ENCODE measurements around the gene KRT85. TPM values are rescaled to one million over a fixed set of nuclear protein-coding genes. Genes with fewer than 3 reads are reported as not detected.

Gene KRT85
- total RNA-seq, 6 experiments from 2014 or later = not detected

DNA sequence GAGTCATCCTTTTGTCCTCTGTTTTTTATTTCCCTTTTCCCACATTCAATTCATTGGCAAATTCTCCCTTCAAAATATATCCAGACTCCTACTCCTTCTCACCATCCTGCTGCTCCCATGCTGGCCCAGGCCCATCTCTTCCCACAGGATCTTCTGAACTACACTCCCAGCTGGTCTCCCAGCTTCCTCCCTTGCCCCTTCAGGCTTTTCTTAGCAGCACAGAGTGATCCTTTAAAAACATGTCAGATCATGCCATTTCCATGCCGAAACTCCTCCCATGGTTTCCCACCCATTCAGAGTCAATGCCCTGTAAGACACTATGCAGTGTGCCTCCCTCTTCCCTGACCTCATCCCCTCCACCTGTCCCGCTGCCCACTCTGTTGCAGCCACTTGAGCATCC is 20.6 kb upstream of the KRT85 start:
- Mint-ChIP-seq H3K36me3 (ENCODE audit: low read depth) (no peaks in the 10 kb centered on the region), H3K4me1 (ENCODE audit: low read depth) (no peaks in the 10 kb centered on the region), H3K27me3 (ENCODE audit: insufficient read depth) (peaks cover 21% of the 10 kb centered on the region), H3K9me3 (no peaks in the 10 kb centered on the region), H3K4me3 (no peak overlapping the region), H3K27ac (no peak overlapping the region)
- TF ChIP-seq, protein P1, sequence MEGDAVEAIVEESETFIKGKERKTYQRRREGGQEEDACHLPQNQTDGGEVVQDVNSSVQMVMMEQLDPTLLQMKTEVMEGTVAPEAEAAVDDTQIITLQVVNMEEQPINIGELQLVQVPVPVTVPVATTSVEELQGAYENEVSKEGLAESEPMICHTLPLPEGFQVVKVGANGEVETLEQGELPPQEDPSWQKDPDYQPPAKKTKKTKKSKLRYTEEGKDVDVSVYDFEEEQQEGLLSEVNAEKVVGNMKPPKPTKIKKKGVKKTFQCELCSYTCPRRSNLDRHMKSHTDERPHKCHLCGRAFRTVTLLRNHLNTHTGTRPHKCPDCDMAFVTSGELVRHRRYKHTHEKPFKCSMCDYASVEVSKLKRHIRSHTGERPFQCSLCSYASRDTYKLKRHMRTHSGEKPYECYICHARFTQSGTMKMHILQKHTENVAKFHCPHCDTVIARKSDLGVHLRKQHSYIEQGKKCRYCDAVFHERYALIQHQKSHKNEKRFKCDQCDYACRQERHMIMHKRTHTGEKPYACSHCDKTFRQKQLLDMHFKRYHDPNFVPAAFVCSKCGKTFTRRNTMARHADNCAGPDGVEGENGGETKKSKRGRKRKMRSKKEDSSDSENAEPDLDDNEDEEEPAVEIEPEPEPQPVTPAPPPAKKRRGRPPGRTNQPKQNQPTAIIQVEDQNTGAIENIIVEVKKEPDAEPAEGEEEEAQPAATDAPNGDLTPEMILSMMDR (IDR thresholded peaks at IDR 0.05) = no peak
- DNase-seq = no peak

DNA sequence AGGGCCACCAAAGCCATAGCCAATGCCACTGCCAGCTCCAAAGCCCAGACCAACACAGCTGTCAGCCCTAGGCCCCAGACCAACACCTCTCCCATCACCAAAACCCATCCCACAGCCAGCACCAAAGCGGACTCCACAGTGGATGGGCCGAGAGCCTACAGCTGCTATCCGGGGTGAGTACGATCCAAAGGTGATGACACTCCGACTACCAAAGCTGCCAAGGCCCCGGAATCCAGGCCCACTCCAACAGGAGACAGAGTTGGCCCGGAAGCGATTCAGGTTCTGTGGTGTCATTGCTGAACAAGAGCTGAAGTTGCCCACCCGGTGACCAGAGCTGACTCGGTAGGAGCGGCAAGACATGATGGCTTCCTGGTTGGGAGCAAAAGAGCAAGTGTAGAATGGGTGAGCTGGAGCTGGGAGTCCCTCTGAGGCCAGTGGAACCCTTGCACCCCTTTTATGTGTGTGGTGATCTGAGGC is 18.0 kb upstream of the KRT85 start, which contains the start of gene KRT84:
Gene KRT84, minus strand, starts transcription at position 427 of the 477 bp plus-strand sequence. Its CDS starts 67 bp downstream, at position 360.
- no peaks in the 10 kb centered on the region for H3K36me3 Mint-ChIP-seq (ENCODE audit: low read depth)
- no peaks in the 10 kb centered on the region for H3K9me3 Mint-ChIP-seq
- H3K27me3 Mint-ChIP-seq (ENCODE audit: insufficient read depth) = peaks cover 31% of the 10 kb centered on the region
- DNase-seq = no peak
- H3K4me1 Mint-ChIP-seq (ENCODE audit: low read depth) = no peaks in the 10 kb centered on the region
- H3K4me3 Mint-ChIP-seq = no peak within 1 kb of the TSS
- TF ChIP-seq, protein P1 (IDR thresholded peaks at IDR 0.05) = no peak
- H3K27ac Mint-ChIP-seq = no peak within 1 kb of the TSS

DNA sequence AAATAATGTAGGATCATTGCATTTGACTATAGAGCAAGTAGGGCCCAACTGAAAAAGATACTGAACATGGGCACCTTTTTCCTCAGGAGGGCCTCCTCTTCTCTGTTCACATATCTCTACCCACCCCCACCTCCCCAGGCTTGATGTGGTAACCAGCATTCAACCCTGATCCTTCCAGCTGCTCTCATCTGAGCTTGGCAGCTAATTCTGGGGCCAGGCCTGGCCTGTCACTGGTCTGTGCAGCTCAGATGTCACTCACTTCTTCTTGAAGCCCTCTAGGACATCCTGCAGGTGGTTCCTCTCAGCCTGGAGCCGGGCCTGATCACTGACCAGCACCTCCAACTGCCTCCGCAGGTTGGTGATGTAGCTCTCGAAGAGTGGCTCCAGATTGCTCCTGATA is 16.1 kb upstream of the KRT85 start:
- H3K4me1 Mint-ChIP-seq (ENCODE audit: low read depth) = no peaks in the 10 kb centered on the region
- DNase-seq = no peak
- no peak overlapping the region for H3K4me3 Mint-ChIP-seq
- H3K27me3 Mint-ChIP-seq (ENCODE audit: insufficient read depth) = peaks cover 31% of the 10 kb centered on the region
- no peak overlapping the region for H3K27ac Mint-ChIP-seq
- H3K36me3 Mint-ChIP-seq (ENCODE audit: low read depth) = no peaks in the 10 kb centered on the region
- H3K9me3 Mint-ChIP-seq = no peaks in the 10 kb centered on the region
- TF ChIP-seq, protein P1 (IDR thresholded peaks at IDR 0.05) = no peak

DNA sequence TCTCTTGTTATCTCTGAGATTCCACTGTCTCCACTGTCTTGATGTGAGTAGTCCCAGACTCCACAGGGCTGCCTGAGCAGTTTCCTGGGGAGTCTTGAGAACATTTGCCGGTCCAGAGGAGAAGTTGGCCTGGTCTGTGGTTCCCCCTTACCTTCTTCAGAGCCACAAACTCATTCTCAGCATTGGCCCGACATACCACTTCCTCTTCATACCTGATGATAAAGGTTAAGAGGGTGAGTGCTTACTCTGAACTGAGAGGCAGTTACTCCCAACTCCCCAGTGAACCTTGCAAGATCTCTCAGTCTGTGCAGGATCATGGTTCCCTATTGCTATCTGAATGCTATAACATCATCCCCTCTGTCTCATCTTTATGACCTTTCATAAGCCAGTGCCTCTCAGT is 15.6 kb upstream of the KRT85 start:
- Mint-ChIP-seq H3K27ac (no peak overlapping the region), H3K27me3 (ENCODE audit: insufficient read depth) (peaks cover 31% of the 10 kb centered on the region), H3K36me3 (ENCODE audit: low read depth) (no peaks in the 10 kb centered on the region), H3K4me1 (ENCODE audit: low read depth) (no peaks in the 10 kb centered on the region), H3K9me3 (no peaks in the 10 kb centered on the region), H3K4me3 (no peak overlapping the region)
- TF ChIP-seq, protein P1 (IDR thresholded peaks at IDR 0.05) = no peak
- DNase-seq = no peak

DNA sequence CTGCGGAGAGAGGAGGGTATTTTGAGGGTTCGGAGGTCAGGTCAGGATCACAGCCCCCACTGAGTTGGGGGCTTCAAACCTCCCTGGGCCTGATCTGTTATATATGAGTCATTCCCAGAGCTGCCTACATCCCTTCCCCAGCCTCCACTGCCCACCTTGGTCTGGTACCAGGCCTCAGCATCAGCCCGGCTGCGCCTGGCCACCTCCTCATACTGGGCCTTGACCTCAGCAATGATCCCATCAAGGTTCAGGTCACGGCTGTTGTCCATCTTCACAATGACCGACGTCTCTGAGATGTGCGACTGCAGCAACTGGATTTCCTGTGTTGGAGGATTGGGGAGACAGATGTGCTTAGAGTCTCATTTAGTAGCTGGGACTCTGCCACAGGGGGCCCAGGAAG is 13.9 kb upstream of the KRT85 start:
- DNase-seq = no peak
- Mint-ChIP-seq H3K4me3 (no peak overlapping the region), H3K9me3 (no peaks in the 10 kb centered on the region), H3K4me1 (ENCODE audit: low read depth) (no peaks in the 10 kb centered on the region), H3K36me3 (ENCODE audit: low read depth) (no peaks in the 10 kb centered on the region), H3K27ac (no peak overlapping the region), H3K27me3 (ENCODE audit: insufficient read depth) (peaks cover 46% of the 10 kb centered on the region)
- TF ChIP-seq, protein P1 (IDR thresholded peaks at IDR 0.05) = no peak

DNA sequence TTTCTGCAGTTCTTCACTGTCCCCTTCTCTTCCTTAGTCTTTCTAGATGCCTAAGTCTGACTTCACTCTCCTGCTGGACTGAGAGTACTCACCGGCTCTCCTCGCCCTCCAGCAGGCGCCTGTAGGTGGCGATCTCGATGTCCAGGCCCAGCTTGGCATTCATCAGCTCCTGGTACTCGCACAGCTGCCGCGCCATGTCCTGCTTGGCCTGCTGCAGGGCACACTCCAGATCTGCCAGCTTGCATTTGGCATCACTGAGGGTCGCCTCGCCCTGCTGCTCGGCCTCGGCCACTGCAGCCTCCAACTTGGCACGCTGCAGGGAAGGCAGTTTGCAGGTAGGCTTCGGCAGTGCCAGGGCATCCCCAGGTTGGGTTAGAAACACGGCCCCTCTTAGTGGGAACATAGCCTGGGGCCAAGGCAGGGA is 13.0 kb upstream of the KRT85 start:
- Mint-ChIP-seq H3K27me3 (ENCODE audit: insufficient read depth) (peaks cover 50% of the 10 kb centered on the region), H3K4me3 (no peak overlapping the region), H3K27ac (no peak overlapping the region), H3K4me1 (ENCODE audit: low read depth) (no peaks in the 10 kb centered on the region), H3K9me3 (no peaks in the 10 kb centered on the region), H3K36me3 (ENCODE audit: low read depth) (no peaks in the 10 kb centered on the region)
- peak; percentile 26 for DNase-seq
- TF ChIP-seq, protein P1 (IDR thresholded peaks at IDR 0.05) = peak; percentile 79
